IMR-90 (cell line): ENCODE measurements around the gene L3MBTL2. TPM values are rescaled to one million over a fixed set of nuclear protein-coding genes. Genes with fewer than 3 reads are reported as not detected.

Source experiments
- ATAC-seq: fragments of 200-7000 bp; cut with Tn5 transposase; 2 replicates; pipeline ENCODE4 v1.9.1; 2020; ENCODE audit warnings: low read depth, mild to moderate bottlenecking, moderate library complexity
- BruUV-seq: library from RNA; stranded (reverse); fragments of 400-500 nt; replicated peaks from 2 replicates; lab custom pipeline; 2021; lab: Mats Ljungman, UMichigan
- CTCF ChIA-PET: fragments of 300-600 bp; formaldehyde crosslinking; extraction: SDS; loops from one replicate; lab custom pipeline; 2021; ENCODE audit warnings: antibody characterized with exemption; lab: Yijun Ruan, JAX
- POLR2A ChIA-PET: fragments of 300-600 bp; sonication (Branson Sonifier 250); formaldehyde crosslinking; loops from one replicate; lab custom pipeline; 2022; ENCODE audit warnings: antibody characterized with exemption; ENCODE audit not compliant: unreplicated experiment; lab: Charles Lee
- DNase-seq: peaks from one replicate; pipeline ENCODE4 v3.0.0; 2013
- H2AFZ ChIP-seq: replicated peaks from 2 replicates; pipeline ENCODE3; 2013; ENCODE audit warnings: low read length, mild to moderate bottlenecking; ENCODE audit not compliant: poor library complexity
- H2AK5ac ChIP-seq: 2 replicates; pipeline ENCODE4 v1.6.1; 2013; ENCODE audit warnings: low read depth, low read length, inconsistent platforms
- H2AK9ac ChIP-seq: replicated peaks from 2 replicates; pipeline ENCODE3; 2013; ENCODE audit warnings: mild to moderate bottlenecking, low read depth, low read length, moderate library complexity; ENCODE audit not compliant: poor library complexity
- H2BK120ac ChIP-seq: 2 replicates; pipeline ENCODE4 v1.6.1; 2013; ENCODE audit warnings: low read depth, low read length, inconsistent platforms
- H2BK15ac ChIP-seq: 3 replicates; pipeline ENCODE4 v1.6.1; 2013; ENCODE audit warnings: low read depth, low read length, inconsistent platforms
- H2BK20ac ChIP-seq: 2 replicates; pipeline ENCODE4 v1.6.1; 2013; ENCODE audit warnings: low read depth, mild to moderate bottlenecking, inconsistent platforms, low read length, moderate library complexity
- H2BK5ac ChIP-seq: 2 replicates; pipeline ENCODE4 v1.6.1; 2013; ENCODE audit warnings: mild to moderate bottlenecking, low read depth, low read length, inconsistent platforms; ENCODE audit not compliant: poor library complexity, severe bottlenecking
- H3K14ac ChIP-seq: replicated peaks from 2 replicates; pipeline ENCODE4 v1.6.1; 2013; ENCODE audit warnings: low read depth, low read length, inconsistent platforms
- H3K18ac ChIP-seq: 2 replicates; pipeline ENCODE4 v1.6.1; 2013; ENCODE audit warnings: low read depth, low read length, control low read depth
- H3K23ac ChIP-seq: 2 replicates; pipeline ENCODE4 v1.6.1; 2013; ENCODE audit warnings: low read depth, low read length, inconsistent platforms
- H3K27ac ChIP-seq: 2 replicates; pipeline ENCODE4 v1.5.1; 2013; ENCODE audit warnings: mild to moderate bottlenecking, control low read depth, low read length; ENCODE audit not compliant: insufficient read depth
- H3K27me3 ChIP-seq: 2 replicates; pipeline ENCODE4 v1.6.1; 2013; ENCODE audit warnings: low read length; ENCODE audit not compliant: control insufficient read depth, insufficient read depth
- H3K36me3 ChIP-seq: 2 replicates; pipeline ENCODE4 v1.6.1; 2013; ENCODE audit warnings: low read length, mixed read lengths; ENCODE audit not compliant: control insufficient read depth, insufficient read depth
- H3K4ac ChIP-seq: 2 replicates; pipeline ENCODE4 v1.6.1; 2013; ENCODE audit warnings: low read depth, low read length, inconsistent platforms
- H3K4me1 ChIP-seq: 2 replicates; pipeline ENCODE4 v1.6.1; 2013; ENCODE audit warnings: low read length, mixed read lengths; ENCODE audit not compliant: control insufficient read depth, insufficient read depth
- H3K4me2 ChIP-seq: 2 replicates; pipeline ENCODE4 v1.6.1; 2013; ENCODE audit warnings: low read depth, mild to moderate bottlenecking, control low read depth, low read length, moderate library complexity
- H3K4me3 ChIP-seq: 2 replicates; pipeline ENCODE4 v1.5.1; 2013; ENCODE audit warnings: low read depth, mild to moderate bottlenecking, control low read depth, low read length, moderate library complexity; ENCODE audit not compliant: insufficient read depth
- H3K56ac ChIP-seq: 2 replicates; pipeline ENCODE4 v1.6.1; 2013; ENCODE audit warnings: low read length, inconsistent platforms; ENCODE audit not compliant: insufficient read depth; ENCODE audit errors: extremely low read depth
- H3K79me1 ChIP-seq, 2 experiments: 2 replicates each; pipeline ENCODE4 v1.6.1; 2013; ENCODE audit warnings: low read length in 2 of 2, inconsistent platforms in 1 of 2, low read depth in 1 of 2
- H3K9ac ChIP-seq: 2 replicates; pipeline ENCODE4 v1.6.1; 2013; ENCODE audit warnings: low read depth, low read length, control low read depth
- H3K9me1 ChIP-seq: 2 replicates; pipeline ENCODE4 v1.6.1; 2013; ENCODE audit warnings: low read length, inconsistent platforms; ENCODE audit not compliant: insufficient read depth
- H3K9me3 ChIP-seq: 2 replicates; pipeline ENCODE4 v1.6.1; 2013; ENCODE audit warnings: low read length; ENCODE audit not compliant: control insufficient read depth, insufficient read depth
- H4K20me1 ChIP-seq: 2 replicates; pipeline ENCODE4 v1.6.1; 2013; ENCODE audit warnings: low read length, inconsistent platforms; ENCODE audit not compliant: insufficient read depth
- H4K5ac ChIP-seq: 2 replicates; pipeline ENCODE4 v1.6.1; 2013; ENCODE audit warnings: mild to moderate bottlenecking, low read depth, low read length, control low read depth
- H4K8ac ChIP-seq, 2 experiments: 2 replicates each; pipeline ENCODE4 v1.6.1; 2013; ENCODE audit warnings: low read depth in 2 of 2, low read length in 2 of 2, control low read depth in 1 of 2, inconsistent platforms in 1 of 2
- H4K91ac ChIP-seq: 2 replicates; pipeline ENCODE4 v1.6.1; 2013; ENCODE audit warnings: low read depth, low read length, inconsistent platforms; ENCODE audit not compliant: insufficient read depth
- BHLHE40 ChIP-seq: fragments of 150-350 bp; IDR thresholded peaks from 2 replicates; pipeline ENCODE4 v1.6.1; 2016; ENCODE audit warnings: mild to moderate bottlenecking, low read depth, low read length
- ELK1 ChIP-seq: fragments of 150-350 bp; IDR thresholded peaks from 2 replicates; pipeline ENCODE4 v1.6.1; 2016; ENCODE audit warnings: low read depth, mild to moderate bottlenecking, low read length, moderate library complexity, borderline replicate concordance
- FOS ChIP-seq: fragments of 150-350 bp; IDR thresholded peaks from 2 replicates; pipeline ENCODE4 v1.6.1; 2016; ENCODE audit warnings: low read depth, low read length
- MAFK ChIP-seq: IDR thresholded peaks from 2 replicates; pipeline ENCODE4 v1.6.1; 2012; ENCODE audit warnings: low read depth, low read length, improper control_type of control experiment
- MAZ ChIP-seq: IDR thresholded peaks from 2 replicates; pipeline ENCODE4 v1.6.1; 2012; ENCODE audit warnings: low read depth, mild to moderate bottlenecking, low read length, improper control_type of control experiment, moderate library complexity, borderline replicate concordance
- MXI1 ChIP-seq: IDR thresholded peaks from 2 replicates; pipeline ENCODE4 v1.6.1; 2012; ENCODE audit warnings: low read depth, mild to moderate bottlenecking, low read length, moderate library complexity, borderline replicate concordance
- NFE2L2 ChIP-seq: fragments of 150-350 bp; IDR thresholded peaks from 2 replicates; pipeline ENCODE4 v1.6.1; 2016; ENCODE audit warnings: low read depth, mild to moderate bottlenecking, low read length
- POLR2A ChIP-seq: IDR thresholded peaks from 2 replicates; pipeline ENCODE4 v1.6.1; 2012; ENCODE audit warnings: mild to moderate bottlenecking, low read depth, low read length
- RAD21 ChIP-seq: IDR thresholded peaks from 2 replicates; pipeline ENCODE4 v1.6.1; 2012; ENCODE audit warnings: low read length, improper control_type of control experiment
- RCOR1 ChIP-seq: IDR thresholded peaks from 2 replicates; pipeline ENCODE4 v1.6.1; 2012; ENCODE audit warnings: mild to moderate bottlenecking, low read length, improper control_type of control experiment; ENCODE audit not compliant: insufficient replicate concordance
- RFX5 ChIP-seq: IDR thresholded peaks from 2 replicates; pipeline ENCODE4 v1.8.0; 2012; ENCODE audit warnings: low read depth, mild to moderate bottlenecking, low read length, moderate library complexity
- SMC3 ChIP-seq: fragments of 150-350 bp; IDR thresholded peaks from 2 replicates; pipeline ENCODE4 v1.6.1; 2016; ENCODE audit warnings: low read depth, mild to moderate bottlenecking, antibody characterized with exemption, low read length, moderate library complexity
- USF2 ChIP-seq: fragments of 150-350 bp; IDR thresholded peaks from 2 replicates; pipeline ENCODE4 v1.6.1; 2017; ENCODE audit warnings: mild to moderate bottlenecking, antibody characterized with exemption, low read length, low read depth
- WGBS, 2 experiments: methylation state at CpG; one replicate each; pipeline versions ENCODE4 v1.1.5 to v1.1.7; 2013; ENCODE audit warnings: missing lambda C conversion rate in 2 of 2; ENCODE audit not compliant: insufficient read length in 1 of 2; ENCODE audit errors: extremely low coverage in 2 of 2; 5-methylcytosine and 5-hydroxymethylcytosine counted together
- dilution Hi-C: fragments of 300-500 bp; cut with HindIII; formaldehyde crosslinking; loops from one replicate; pipeline ENCODE4 v1.14.3; 2018; ENCODE audit warnings: low sequenced_read_pairs; ENCODE audit not compliant: unreplicated experiment
- in situ Hi-C: fragments of 300-500 bp; cut with MboI; formaldehyde crosslinking; loops from 3 replicates; pipeline ENCODE4 v1.14.3; 2019; ENCODE audit warnings: low sequenced_read_pairs, inconsistent platforms, mixed read lengths
- intact Hi-C: fragments of 100-400 bp; cut with micrococcal nuclease; formaldehyde crosslinking; loops from 2 replicates; pipeline ENCODE4 v1.10.0; 2022
- polyA plus RNA-seq, 3 experiments: library from polyadenylated mRNA; depleted of rRNA; stranded (reverse); fragments of >200 nt; gene quantifications; 2 replicates each; pipeline ENCODE4 v1.2.3, GENCODE V29; 2012; ENCODE audit warnings: low replicate concordance in 1 of 3
- total RNA-seq: library from RNA; depleted of rRNA; stranded (reverse); fragments of >200 nt; gene quantifications from 2 replicates; pipeline ENCODE4 v1.2.3, GENCODE V29; 2012

The L3MBTL2 gene
- total and polyA plus RNA-seq, 2 of the 4 experiments (the other 2 are of a cell fraction): 20.6 to 25.1 TPM

- CTCF ChIA-PET: no interaction called here
- Histone ChIP-seq H3K9me3 (no peaks in the 10 kb centered on the region), H4K8ac (no peak within 1 kb of the TSS), H2BK20ac (no peak within 1 kb of the TSS), H3K56ac (no peak within 1 kb of the TSS), H3K4me2 (no peak within 1 kb of the TSS), H3K27ac (no peak within 1 kb of the TSS), H3K14ac (no peak within 1 kb of the TSS), H3K4me3 (no peak within 1 kb of the TSS), H2BK15ac (no peak within 1 kb of the TSS), H3K23ac (no peak within 1 kb of the TSS), H2AK9ac (no peak within 1 kb of the TSS), H3K4me1 (peaks cover 7% of the 10 kb centered on the region; the same call in 1 of the 2 replicates), H3K4ac (no peak within 1 kb of the TSS; the same call in 1 of the 2 replicates), H3K9me1 (peaks cover 6% of the 10 kb centered on the region; the same call in 1 of the 2 replicates), H4K20me1 (peaks cover 14% of the 10 kb centered on the region), H4K91ac (no peak within 1 kb of the TSS), H3K9ac (no peak within 1 kb of the TSS), H2AK5ac (no peak within 1 kb of the TSS), H4K5ac (no peak within 1 kb of the TSS), H2AFZ (no peak within 1 kb of the TSS), H2BK5ac (no peak within 1 kb of the TSS), H3K18ac (no peak within 1 kb of the TSS), H3K36me3 (peaks cover 10% of the 10 kb centered on the region), H3K27me3 (no peaks in the 10 kb centered on the region), H2BK120ac (no peak within 1 kb of the TSS), H3K79me1 (0 out of 4 replicates have a peak, but pooled peaks cover 0 to 1% of the 10 kb centered on the region in 2 experiments)
- ATAC-seq (no peak), DNase-seq (no peak)
- POLR2A ChIA-PET: no interaction called here
- no TSS peak for BruUV-seq
- WGBS, 2 experiments: 83% methylated on average over 12 of the region's 24 CpGs; no CpG with 5 or more reads in 1 of the 2 experiments
- TF ChIP-seq USF2 (no peak), FOS (no peak), RCOR1 (no peak), RAD21 (no peak), ELK1 (no peak), SMC3 (no peak), BHLHE40 (no peak), MXI1 (no peak), MAFK (no peak), NFE2L2 (no peak), MAZ (no peak), POLR2A (no peak), RFX5 (no peak)
- intact Hi-C loops (no loop called here), dilution Hi-C loops (no loop called here), in situ Hi-C loops (no loop called here)
These were observed 35.4 kb downstream of the L3MBTL2 start, which contains the start of gene CHADL for GRCh38 chr22:41240377-41241132. Gene CHADL, minus strand, starts transcription at chr22:41240931. Its CDS starts 50 bp downstream, at chr22:41240881.
